Breast epithelium (tissue), 4 donors: ENCODE data around the gene RHEX. TPM values are rescaled to one million over a fixed set of nuclear protein-coding genes. Genes with fewer than 3 reads are reported as not detected.

Experiments
- DNase-seq, 2 donors: peaks; one replicate each; pipeline ENCODE4 v3.0.0-alpha.2; 2019; ENCODE audit warnings: low spot score in 2 of 2
- H3K27ac ChIP-seq, 2 donors: fragments of 200-600 bp; sonication (generic) in 1 of 2; one replicate each; pipeline ENCODE4 v1.5.1; 2016 to 2019; ENCODE audit warnings: mild to moderate bottlenecking in 1 of 2
- H3K27me3 ChIP-seq, 2 donors: fragments of 200-600 bp; sonication (generic) in 1 of 2; one replicate each; pipeline versions ENCODE4 v1.5.1 to v1.6.0; 2017 to 2019; ENCODE audit warnings: control low read depth in 1 of 2, mild to moderate bottlenecking in 1 of 2
- H3K36me3 ChIP-seq: fragments of 200-600 bp; one replicate; pipeline ENCODE4 v1.5.1; 2019
- H3K4me1 ChIP-seq, 2 donors: fragments of 200-600 bp; sonication (generic); one replicate each; pipeline ENCODE4 v1.5.1; 2016 to 2019; ENCODE audit warnings: control low read depth in 1 of 2
- H3K4me3 ChIP-seq, 3 donors: fragments of 200-600 bp; sonication (generic); 1 replicate in 2 of 3; 2 replicates in 1 of 3; pipeline ENCODE4 v1.5.1; 2016 to 2019; ENCODE audit warnings: mild to moderate bottlenecking in 3 of 3, moderate library complexity in 2 of 3
- H3K9me3 ChIP-seq, 2 donors: fragments of 200-600 bp; sonication (generic) in 1 of 2; one replicate each; pipeline ENCODE4 v1.5.1; 2016 to 2019; ENCODE audit warnings: control low read depth in 1 of 2
- CTCF ChIP-seq, 3 donors: fragments of 450-650 bp; IDR thresholded peaks; one replicate each; pipeline ENCODE4 v1.5.1; 2016 to 2017; ENCODE audit warnings: antibody characterized with exemption in 3 of 3, mild to moderate bottlenecking in 3 of 3, moderate library complexity in 3 of 3
- POLR2A ChIP-seq: fragments of 450-650 bp; IDR thresholded peaks from one replicate; pipeline ENCODE4 v1.6.1; 2016; ENCODE audit warnings: antibody characterized with exemption, mild to moderate bottlenecking, moderate library complexity
- POLR2AphosphoS5 ChIP-seq, 3 donors: sonication (generic); formaldehyde crosslinking; IDR thresholded peaks; one replicate each; pipeline ENCODE4 v1.6.1; 2017; ENCODE audit warnings: antibody characterized with exemption in 3 of 3
- intact Hi-C: fragments of 100-400 bp; cut with DNase I; formaldehyde crosslinking; loops from one replicate; pipeline ENCODE4 v1.15.1; 2023; ENCODE audit warnings: low total_unique reads
- total RNA-seq, 3 donors: library from RNA; depleted of rRNA; stranded (reverse); fragments of >200 nt; gene quantifications; one replicate each; pipeline ENCODE4 v1.1.0, GENCODE V29; 2016

The RHEX gene
- total RNA-seq, 3 donors from 2014 or later = 0.98 to 20.6 (median 4.4) TPM

- Histone ChIP-seq H3K9me3 (no peaks in the 10 kb centered on the region), H3K36me3 (no peaks in the 10 kb centered on the region), H3K27ac (no peak overlapping the region), H3K27me3 (no peaks in the 10 kb centered on the region), H3K4me3 (no peak overlapping the region), H3K4me1 (peaks cover 5% of the 10 kb centered on the region in 2 donors)
- TF ChIP-seq POLR2AphosphoS5 (IDR thresholded peaks at IDR 0.05) = no peak
- no peak for TF ChIP-seq POLR2A
- no peak for TF ChIP-seq CTCF (IDR thresholded peaks at IDR 0.05)
- intact Hi-C loops = loop anchor here (5.0 kb wide), 1 partner anchor 905 kb away; no protein-coding TSS in a partner anchor
- DNase-seq = no peak
Measured at GRCh38 chr1:206006946-206007345, 46.0 kb upstream of the RHEX start.

DNA sequence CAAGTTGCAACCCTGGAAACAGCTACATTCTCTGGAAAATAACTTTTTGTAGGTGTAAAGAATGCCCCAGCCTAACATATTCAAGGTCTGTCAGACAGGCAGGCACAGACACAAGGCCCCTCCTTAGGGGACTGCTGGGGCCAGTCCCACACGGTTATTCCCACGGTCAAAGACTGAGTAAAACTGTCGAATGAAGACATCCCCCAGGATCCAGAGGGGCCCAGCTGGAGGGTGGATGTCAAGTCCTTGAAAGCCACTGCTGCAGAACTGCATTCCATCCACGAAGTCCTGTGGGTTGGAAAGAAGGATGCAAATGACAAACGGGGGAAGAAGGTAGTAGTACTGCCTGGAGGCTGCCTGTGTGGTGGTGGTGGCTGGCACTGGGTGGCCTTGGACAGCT, 42.9 kb upstream of the RHEX start:
- Histone ChIP-seq H3K36me3 (no peaks in the 10 kb centered on the region), H3K4me1 (no peaks in the 10 kb centered on the region), H3K27ac (no peak overlapping the region), H3K4me3 (no peak overlapping the region), H3K27me3 (no peaks in the 10 kb centered on the region), H3K9me3 (no peaks in the 10 kb centered on the region)
- no peak for DNase-seq
- intact Hi-C loops = no loop called here
- TF ChIP-seq CTCF (IDR thresholded peaks at IDR 0.05) (no peak), POLR2A (no peak), POLR2AphosphoS5 (IDR thresholded peaks at IDR 0.05) (no peak)

DNA sequence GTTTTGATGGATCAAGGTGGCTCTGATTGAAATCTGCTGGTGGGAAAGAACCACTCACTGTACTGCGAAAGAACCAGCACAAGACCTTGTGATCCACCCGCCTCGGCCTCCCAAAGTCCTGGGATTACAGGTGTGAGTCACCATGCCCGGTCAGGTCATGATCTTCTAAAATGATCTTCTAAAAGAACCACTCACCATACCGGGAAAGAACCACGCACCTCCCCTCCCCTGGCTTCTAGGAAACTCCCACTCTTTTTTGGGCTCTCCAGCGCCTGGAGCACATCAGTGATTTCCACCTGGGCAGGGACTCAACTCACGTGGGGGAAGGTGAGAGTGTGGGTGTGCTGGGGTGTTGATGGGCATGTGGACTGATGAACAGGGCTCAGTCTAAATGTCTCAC, 41.9 kb upstream of the RHEX start:
- no peak overlapping the region for H3K4me3 ChIP-seq
- no peak overlapping the region for H3K27ac ChIP-seq
- H3K4me1 ChIP-seq = no peaks in the 10 kb centered on the region
- no peak for DNase-seq
- no peak for TF ChIP-seq POLR2AphosphoS5 (IDR thresholded peaks at IDR 0.05)
- TF ChIP-seq CTCF (IDR thresholded peaks at IDR 0.05) = no peak
- TF ChIP-seq POLR2A = no peak
- no peaks in the 10 kb centered on the region for H3K9me3 ChIP-seq
- intact Hi-C loops = no loop called here
- H3K36me3 ChIP-seq = no peaks in the 10 kb centered on the region
- H3K27me3 ChIP-seq = no peaks in the 10 kb centered on the region

DNA sequence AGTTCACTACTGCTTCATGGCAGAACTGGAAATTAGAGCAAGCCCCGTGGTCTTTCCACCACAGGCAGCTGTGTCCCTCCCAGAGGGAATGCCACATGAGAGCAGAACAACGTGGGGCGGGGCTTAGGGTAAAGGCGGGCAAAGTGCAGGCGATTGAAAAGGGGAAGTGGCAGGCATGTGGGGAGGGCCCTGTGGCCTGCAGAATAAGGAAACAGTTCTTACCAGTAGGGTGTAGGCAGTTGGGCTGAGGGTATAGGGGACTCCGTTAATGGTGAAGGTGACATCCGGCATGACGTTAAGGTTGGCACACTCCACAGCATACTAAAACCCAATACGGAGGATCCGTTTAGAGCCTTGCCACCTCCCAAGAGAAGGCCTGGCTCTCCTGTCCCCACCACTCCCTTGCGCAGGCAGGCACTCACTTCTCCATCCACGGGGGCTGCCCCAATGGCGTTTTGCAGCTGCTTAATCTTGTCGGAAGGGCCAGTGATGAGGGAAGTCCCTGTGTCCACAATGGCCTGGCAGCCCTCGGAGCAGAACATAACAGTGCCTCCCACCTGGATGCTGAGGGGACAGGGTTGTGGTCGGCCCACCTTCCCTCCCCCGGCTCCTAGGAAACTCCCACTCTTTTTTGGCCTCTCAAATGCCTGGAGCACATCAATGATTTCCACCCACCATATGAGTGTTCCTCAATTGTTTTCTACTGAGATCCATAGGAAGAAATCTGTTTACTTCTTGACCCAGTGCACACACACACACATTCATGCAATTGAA, 40.7 kb upstream of the RHEX start:
- no peak for DNase-seq
- no peak overlapping the region for H3K27ac ChIP-seq
- H3K9me3 ChIP-seq = no peaks in the 10 kb centered on the region
- intact Hi-C loops = no loop called here
- no peaks in the 10 kb centered on the region for H3K36me3 ChIP-seq
- no peaks in the 10 kb centered on the region for H3K27me3 ChIP-seq
- H3K4me3 ChIP-seq = no peak overlapping the region
- TF ChIP-seq CTCF (IDR thresholded peaks at IDR 0.05) = no peak
- no peak for TF ChIP-seq POLR2AphosphoS5 (IDR thresholded peaks at IDR 0.05)
- no peak for TF ChIP-seq POLR2A
- no peaks in the 10 kb centered on the region for H3K4me1 ChIP-seq

- no peaks in the 10 kb centered on the region for H3K27me3 ChIP-seq
- intact Hi-C loops = no loop called here
Measured at GRCh38 chr1:206013026-206013795, 39.8 kb upstream of the RHEX start.

More at GRCh38 chr1:206013026-206013795, 39.8 kb upstream of the RHEX start:
- H3K9me3 ChIP-seq = no peaks in the 10 kb centered on the region
- no peak for DNase-seq
- no peaks in the 10 kb centered on the region for H3K36me3 ChIP-seq
- H3K27ac ChIP-seq = no peak overlapping the region
- H3K4me3 ChIP-seq = no peak overlapping the region
- TF ChIP-seq CTCF (IDR thresholded peaks at IDR 0.05) = no peak
- no peak for TF ChIP-seq POLR2A
- no peak for TF ChIP-seq POLR2AphosphoS5 (IDR thresholded peaks at IDR 0.05)
- H3K4me1 ChIP-seq = no peaks in the 10 kb centered on the region
